HG02840 (cell line): Measurements from ENCODE around the gene NFS1.

ENCODE experiments used
- ATAC-seq: cut with Tn5 transposase; IDR thresholded peaks from one replicate; pipeline ENCODE4 v1.9.1; 2021; ENCODE audit warnings: mild to moderate bottlenecking, moderate library complexity, moderate number of reproducible peaks; ENCODE audit not compliant: unreplicated experiment, low FRiP score

The NFS1 gene

DNA sequence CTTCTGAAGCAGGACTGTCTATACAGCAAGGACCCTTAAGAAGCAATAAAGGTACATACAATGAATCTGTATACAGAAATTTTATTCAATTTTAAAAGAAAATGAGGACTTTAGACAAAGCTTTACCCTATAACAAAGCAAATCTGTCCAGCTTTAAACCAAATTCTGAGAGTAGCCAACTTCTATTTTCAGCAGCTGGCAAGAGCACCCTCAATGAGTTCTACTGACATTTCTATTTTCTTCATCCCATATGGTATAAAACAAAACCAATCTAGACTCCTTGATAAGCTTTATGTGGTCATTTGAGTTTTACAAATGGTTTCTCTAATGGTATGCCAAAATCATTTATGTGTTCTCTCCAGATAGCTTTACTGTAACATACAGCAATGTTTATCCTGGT lies 47.2 kb downstream of the NFS1 start:
- ATAC-seq: no peak

DNA sequence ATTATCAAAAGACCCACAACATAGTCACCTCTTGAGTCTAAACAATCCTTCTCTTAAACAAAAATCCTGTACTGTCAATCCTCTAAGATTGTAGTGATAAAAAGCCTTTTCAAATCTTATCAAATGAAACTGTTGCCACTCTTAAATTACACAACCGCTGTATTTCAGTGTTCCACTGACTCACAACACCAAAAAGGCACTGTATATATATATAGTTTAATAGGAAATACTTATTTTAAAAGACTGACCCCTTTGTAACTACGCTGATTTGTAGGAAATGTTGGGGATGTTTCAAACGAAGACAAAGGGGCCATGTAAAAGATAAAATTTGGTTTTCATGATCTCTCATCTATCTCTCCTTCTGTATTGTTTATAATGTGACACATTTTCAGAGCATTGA lies 48.5 kb downstream of the NFS1 start:
- ATAC-seq: no peak

DNA sequence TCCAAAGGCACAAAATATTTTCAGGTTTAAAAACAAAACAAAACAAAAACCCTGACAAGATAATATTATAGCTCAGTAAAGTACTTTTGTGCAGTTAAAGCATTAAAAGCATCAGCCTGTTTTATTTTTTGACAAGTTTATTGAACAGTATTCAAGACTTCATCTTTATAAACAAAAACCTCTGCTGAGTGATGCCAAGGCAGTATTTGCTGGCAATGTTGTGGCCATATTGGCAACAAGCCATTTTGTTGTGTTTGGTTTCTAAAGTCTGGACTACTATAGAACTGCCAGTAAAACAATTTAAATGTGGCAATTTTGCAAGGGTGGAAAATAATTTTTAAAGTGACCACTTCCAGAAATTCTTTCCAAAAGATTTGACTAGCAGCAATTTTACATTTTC lies 50.3 kb downstream of the NFS1 start:
- no peak for ATAC-seq

DNA sequence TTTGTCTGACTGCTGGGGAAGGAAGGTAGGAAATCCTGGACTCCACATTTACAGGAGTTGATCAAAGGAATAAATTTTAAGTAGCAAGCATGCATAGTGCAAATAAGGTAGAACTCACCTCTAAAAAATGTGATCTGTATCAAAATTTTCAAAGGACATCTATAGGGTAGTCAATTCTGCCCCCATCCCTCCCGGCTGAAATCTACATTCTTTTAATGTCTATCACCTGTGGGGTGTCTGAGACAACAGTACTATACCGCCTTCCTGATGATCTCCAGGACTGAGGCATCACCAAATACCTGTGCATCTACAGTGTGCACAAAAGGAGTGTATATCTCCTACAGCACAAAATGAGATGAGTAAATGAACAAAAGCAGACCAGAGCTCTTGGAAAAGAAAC lies 54.3 kb downstream of the NFS1 start:
- ATAC-seq: no peak

DNA sequence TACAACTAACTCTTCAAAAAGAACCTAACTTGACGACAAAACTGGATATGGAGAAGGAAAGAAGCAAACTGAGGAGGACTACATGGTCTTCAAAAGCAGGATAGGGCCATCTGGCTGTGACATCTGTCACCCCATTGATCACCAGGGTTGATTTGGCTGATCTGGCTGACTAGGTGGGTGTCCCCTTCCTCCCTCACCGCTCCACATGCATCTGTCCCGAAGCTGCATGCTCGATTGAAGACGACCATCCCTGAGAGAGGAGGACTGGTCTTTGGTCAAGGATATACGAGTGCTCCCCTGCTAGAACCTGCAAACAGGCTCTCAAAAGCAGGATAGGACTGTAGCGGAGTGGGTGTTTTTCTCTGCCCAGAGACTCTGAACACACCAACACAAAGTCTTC lies 56.1 kb downstream of the NFS1 start:
- ATAC-seq: no peak

DNA sequence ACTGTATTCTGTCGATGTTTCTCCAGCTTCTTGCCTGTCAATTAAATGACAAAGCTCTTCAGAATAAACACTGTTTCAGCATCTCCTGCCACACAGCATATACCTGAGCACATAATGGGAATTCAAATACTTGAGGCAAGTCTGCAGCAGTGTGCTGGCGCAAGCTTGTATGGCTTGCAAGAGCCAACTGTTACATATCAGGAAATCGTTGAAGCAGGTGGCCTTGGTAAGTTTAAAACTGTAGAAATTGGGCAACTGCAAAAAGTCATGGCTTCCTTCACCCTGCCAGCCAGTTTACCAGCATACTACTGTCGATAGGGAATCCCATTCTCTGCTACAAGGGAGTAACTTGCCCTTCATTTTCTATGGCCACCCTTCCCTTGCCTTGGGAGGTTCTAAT lies 57.4 kb downstream of the NFS1 start:
- ATAC-seq: no peak

DNA sequence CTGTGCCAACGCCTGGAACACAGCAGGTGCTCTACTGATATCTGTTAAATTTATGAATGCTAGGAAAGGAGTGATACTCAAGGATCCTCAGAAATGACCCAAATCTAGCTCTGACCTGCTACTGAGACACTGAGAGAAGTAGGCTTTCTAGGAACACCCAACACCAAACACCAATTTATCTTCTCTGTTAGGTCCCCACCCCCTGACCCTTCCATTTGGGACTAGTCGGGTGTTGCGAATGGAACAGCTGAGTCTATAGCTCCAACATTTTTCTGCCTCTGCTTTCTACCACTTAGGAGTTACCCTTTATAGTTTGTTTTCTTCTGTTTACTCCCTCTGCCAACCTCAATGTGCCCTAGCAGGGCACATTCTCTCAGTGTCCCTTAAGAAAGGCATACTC lies 58.4 kb downstream of the NFS1 start:
- ATAC-seq: no peak

DNA sequence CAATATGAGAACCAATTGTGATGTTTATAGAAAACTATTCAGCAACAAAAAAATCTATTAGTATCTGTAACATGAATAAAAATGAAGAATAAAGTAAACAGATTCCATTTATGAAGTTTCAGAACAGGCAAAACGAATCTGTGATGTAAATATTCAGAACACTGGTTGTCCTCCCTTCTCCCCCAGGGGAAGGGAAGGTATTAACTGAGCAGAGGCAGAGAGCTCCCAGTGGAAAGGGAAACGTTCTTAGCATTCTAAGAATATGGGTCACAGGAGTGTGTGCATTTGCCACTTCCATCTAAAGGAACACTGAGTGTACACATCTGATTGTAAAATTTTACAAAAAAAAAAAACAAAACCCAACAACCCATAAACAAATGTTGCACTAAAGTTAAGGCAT lies 60.4 kb downstream of the NFS1 start:
- ATAC-seq: no peak

DNA sequence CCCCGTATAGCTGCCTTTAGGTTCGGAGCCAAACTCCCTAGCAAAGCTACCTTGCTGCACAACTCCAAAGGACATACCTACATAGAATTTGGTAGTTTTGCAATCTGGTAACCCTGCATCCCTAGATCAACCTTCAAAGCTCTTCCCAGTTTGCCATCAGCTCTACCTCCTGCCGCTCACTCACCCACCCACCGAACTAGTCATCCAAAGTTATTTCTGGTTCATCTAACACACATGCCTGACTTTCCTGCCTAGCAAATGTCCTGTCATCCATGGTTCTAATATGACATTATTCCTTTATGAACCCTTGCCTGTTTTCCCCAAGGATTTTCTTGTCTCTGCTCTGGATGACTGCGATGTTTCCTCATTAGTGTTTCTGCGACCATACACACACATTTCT lies 61.9 kb downstream of the NFS1 start:
- ATAC-seq: no peak

DNA sequence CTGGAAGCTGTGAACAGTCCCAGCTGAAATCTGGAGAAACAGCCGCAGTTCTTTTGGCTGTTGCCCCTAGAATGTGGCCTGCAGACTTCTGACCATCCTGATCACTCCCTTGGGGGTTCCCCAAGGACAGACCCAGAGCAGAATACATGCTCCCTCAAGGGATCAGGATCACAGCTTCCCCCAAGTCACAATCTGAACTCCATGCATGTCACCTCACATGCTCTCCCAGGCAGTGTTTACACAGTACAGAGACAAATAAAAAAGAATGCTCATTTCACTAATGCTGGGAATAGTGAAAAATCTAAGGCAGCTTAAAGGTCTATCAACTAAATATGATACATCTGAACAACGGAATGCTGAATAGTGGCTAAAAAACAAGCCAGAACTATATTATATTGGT lies 63.1 kb downstream of the NFS1 start:
- no peak for ATAC-seq

DNA sequence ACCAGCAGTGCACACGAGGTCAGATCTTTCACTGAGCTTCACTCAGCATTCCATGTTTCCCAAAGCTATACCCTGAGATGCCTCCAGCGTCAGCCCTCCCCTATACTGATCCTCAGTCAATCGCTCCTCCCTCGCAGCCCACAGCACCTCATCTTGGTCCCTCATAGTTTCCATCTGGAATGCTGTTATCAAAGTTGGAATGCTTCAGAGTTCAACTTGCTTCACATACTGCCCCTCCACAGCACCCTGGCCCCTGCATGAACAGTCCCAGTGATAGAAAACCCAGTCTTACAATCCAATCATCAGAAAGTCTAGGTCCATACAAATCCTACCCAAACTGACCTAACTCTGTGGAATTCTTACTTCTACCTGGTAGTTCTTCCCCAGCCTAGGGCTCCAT lies 63.5 kb downstream of the NFS1 start:
- no peak for ATAC-seq

DNA sequence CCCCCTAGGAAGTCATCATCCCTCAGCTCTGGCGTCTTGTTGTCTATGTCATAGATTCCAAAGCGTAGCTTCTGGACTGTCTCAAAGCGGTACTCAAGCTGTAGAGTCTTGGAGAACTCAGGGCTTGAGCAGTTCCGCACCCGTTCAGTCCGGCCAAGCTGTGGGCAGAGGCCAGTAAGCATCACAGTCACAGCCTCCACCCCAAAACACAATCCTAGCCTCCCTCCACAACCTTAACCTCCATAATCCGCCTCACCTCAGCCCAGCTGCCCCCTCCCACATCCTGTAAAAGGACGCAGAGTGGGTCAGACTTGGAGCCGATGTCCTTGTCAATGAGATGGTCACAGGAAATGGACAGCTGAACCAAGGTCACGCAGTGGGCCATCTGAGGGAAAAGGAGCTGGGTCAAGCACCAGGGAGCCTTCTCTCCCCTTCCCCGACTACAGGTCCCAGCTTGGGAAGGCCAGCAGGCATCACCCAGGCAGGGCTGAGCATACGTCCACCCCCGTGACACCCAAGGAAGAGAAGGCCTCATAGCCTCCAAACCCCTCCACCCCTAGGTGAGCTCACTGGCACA lies 66.5 kb downstream of the NFS1 start:
- ATAC-seq: no peak

DNA sequence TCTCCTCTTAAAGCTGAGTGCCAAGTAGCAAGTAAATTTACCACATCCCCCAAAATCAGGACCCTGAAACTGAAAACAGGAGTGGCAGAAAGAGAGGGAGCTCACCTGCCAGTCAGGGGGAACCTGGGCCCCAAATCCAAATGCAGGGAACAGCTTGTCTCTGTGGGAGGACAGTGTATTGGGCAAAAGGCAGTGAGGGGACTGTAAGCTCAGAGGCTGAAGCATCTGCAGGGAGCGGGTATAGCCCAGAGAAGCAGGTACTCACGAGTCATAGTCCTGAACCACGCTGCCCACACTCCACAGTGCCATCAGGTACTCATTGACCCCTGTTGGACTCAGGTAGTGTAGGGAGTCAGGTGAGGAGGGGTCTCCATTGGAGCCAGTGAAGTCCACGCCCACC lies 68.5 kb downstream of the NFS1 start:
- ATAC-seq: no peak

DNA sequence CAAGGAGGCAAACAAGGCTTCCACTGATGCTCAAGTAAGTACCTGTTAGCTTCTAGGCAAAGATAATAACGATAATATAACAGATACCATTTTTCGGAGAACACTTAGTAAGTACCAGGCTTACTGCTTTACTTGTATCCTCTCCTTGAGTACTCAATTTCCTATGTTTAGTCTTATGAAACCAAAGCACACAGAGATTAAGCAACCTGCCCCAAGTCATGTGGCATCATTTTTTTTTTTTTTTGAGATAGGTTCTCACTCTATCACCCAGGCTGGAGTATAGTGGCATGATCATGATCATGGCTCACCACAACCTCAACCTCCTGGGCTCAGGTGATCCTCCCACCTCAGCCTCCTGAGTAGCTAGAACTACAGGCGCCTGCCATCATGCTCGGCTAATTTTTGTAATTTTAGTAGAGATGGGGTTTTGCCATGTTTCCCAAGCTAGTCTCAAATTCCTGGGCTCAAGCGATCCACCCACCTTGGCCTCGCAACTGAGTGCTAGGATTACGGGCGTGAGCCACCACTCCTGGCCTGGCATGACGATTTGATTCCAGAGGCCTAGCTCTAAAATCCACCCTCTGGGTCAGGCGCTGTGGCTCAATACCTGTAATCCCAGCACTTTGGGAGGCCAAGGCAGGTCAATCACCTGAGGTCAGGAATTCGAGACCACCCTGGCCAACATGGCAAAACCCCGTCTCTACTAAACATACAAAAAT lies 69.6 kb downstream of the NFS1 start:
- ATAC-seq: no peak

DNA sequence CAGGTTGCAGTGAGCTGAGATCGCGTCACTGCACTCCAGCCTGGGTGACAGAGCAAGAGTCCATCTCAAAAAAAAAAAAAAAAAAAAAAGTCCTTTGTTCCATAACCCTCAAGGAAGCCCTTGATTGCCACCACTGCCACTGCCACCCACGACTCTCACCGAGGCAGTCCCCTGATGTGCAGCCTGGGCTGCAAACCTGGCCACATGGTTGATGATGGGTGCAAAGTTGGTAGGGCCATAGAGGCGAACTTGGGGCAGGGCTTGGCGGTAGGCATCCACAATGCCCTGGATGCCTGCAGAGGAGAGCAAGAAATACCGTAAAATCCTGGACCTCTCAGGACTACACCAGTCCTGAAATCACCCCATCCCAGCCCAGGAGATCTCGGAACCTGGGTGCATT lies 72.0 kb downstream of the NFS1 start:
- no peak for ATAC-seq

DNA sequence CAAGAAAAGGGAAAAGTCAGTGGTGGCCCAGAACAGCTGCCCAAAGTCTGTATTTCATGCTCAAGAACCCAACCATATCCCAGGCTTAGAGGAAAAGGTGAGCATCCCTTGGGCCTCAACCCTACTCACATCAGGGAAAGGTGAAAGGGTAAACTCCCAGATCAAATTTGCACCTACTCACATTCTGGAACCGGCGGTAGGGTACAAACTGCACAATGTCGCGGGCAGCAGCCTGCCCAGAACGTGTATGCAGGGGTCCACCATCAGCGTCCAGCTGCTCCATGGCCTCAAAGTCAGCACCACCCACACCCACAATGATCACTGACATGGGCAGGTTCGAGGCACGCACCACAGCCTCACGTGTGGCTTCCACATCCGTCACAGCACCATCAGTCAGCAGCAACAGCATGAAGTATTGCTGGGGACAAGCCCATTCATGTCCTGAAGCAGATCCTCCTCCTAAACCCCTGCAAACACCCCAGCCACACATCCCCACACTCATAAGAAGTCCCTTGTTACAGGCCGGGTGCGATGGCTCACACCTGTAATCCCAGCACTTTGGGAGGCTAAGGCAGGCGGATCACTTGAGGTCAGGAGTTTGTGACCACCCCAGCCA lies 72.7 kb downstream of the NFS1 start:
- ATAC-seq: no peak

DNA sequence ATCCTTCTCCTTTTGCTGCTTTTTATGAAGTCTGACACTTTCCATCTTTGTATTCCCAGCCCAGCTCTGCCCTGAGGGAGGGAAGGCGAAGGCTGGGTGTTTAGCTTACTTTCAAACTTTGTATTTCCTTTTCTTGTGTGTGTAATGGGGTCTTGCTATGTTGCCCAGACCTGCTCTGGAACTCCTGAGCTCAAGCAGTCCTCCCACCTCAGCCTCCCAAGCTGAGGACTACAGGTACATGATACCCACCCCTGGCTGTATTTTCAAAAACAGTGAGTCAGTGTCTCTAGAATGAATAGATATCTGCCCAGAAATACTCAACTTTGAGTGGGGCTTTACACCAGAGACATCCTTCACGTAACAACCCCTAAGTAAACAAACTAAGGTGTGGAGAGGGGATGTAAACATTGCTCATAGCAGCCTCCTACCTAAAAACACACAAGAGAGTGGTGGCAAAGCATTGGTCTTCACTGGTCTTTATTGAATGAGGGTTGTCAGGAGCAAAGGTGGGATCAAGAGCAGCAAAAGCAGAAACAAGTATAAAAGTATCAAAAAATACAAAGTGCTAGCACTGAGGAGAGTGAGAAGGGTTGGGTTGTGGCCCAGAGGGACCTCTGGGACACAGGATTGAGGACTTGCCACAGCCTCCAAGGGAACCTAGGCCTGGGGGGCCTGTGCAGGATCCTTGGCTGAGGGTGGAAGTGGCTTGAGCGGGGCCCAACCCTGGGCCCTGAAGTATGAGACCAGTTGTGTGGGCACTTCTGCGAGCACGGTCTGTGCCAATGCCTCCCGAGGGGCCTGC lies 73.4 kb downstream of the NFS1 start:
- ATAC-seq: no peak

DNA sequence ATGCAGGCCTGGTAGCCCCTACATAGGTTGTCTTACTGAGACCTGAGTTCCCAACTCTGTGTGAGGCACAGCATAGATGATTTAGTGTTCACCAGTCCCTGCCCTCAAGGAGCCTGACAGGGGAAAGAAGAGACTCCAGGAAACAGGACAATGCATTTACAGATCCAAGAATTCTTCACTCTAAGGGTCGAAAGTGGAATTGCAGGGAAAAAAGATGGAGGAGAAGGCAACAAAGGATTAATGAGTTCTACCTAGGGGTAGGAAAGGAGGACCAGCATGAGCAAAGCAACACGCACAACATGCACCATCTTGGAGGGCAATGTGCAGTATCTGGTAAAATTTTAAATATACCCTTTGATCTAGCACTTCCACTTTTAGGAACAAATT lies 77.6 kb downstream of the NFS1 start:
- no peak for ATAC-seq

DNA sequence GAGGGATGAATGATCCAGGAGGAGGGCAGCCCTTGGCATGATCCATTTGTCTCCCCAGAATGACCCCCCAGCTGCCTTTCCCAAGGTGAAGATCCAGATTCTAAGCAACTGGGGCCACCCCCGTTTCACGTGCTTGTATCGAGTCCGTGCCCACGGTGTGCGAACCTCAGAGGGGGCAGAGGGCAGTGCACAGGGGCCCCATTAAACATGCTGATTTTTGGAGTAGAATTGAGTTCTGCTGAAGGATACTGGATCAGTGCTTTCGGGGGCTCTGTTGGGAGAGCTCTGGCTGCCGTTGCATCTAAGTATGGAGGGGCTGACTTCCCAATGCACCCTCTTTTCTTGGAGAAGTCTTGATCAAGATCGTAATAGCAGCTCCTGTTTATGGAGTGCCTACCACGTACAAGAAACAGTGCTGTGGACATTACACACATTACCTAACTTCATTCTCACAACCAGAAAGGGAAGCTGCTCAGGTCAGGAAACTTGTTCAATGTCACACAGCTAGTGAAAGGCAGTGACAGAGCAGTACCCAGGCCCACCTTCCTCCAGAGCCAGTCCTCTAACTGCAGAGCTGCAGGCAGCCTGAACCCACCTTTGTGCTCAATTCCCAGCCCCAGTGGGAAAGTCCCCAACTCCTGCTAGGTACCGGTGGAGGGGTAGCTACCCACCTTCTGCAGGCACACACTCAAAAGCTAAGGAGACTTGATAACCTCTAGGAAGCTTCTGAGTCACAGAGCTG lies 78.2 kb downstream of the NFS1 start:
- ATAC-seq: no peak

DNA sequence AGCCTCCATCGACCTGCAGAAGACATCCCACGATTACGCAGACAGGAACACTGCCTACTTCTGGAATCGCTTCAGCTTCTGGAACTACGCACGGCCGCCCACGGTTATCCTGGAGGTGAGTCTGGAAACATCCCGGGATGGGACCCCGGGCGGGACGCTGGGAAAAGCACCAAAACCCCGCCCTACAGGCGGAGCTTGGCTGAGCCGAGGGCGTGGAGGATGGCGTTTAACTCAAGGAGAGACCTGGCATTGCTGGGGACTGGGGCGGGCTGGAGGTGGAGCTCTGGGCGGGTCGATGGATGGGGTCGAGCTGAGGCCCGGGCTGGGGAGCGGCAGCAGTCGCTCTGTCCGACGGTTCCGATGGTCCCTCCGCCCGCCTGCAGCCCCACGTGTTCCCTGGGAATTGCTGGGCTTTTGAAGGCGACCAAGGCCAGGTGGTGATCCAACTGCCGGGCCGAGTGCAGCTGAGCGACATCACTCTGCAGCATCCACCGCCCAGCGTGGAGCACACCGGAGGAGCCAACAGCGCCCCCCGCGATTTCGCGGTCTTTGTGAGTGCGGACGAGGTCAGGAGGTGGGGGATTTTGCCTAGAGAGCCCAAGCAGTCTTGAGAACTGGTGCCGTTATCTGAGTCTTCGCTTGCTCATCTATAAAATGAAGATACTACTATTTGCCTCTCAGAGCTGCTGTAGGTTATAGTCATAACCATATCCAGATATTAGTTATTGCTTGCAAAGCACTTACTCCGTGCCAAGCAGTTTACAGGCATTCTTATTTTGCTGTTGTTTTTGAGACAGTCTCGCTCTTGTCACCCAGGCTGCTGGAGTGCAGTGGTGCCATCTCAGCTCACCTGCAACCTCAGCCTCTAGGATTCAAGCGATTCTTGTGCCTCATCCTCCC lies 79.7 kb downstream of the NFS1 start:
- no peak for ATAC-seq
